K562 (cell line): ENCODE data around the gene SLC17A6. TPM values are rescaled to one million over a fixed set of nuclear protein-coding genes. Genes with fewer than 3 reads are reported as not detected.

Experiments used
- BRD9 ChIP-seq: fragments of 450-650 bp; IDR thresholded peaks from 2 replicates; pipeline ENCODE4 v1.6.1; 2018; ENCODE audit warnings: low read depth; ENCODE audit not compliant: partially characterized antibody
- GATAD2A ChIP-seq: fragments of 450-650 bp; IDR thresholded peaks from 2 replicates; pipeline ENCODE4 v1.6.1; 2017
- NR0B1 ChIP-seq: fragments of 450-650 bp; IDR thresholded peaks from one replicate; pipeline ENCODE4 v1.6.1; 2018; ENCODE audit warnings: mild to moderate bottlenecking, moderate library complexity; ENCODE audit not compliant: partially characterized antibody
- POU5F1 ChIP-seq: fragments of 150-350 bp; IDR thresholded peaks from 2 replicates; pipeline ENCODE4 v1.6.1; 2014; ENCODE audit warnings: borderline replicate concordance, low read length, low read depth, mild to moderate bottlenecking; ENCODE audit not compliant: partially characterized antibody
- THRB ChIP-seq: fragments of 450-650 bp; formaldehyde crosslinking; conservative IDR thresholded peaks from 2 replicates; pipeline ENCODE4 v1.4.0; 2022; ENCODE audit warnings: mild to moderate bottlenecking, missing genetic modification characterization
- ZBTB1 ChIP-seq: sonication (generic); formaldehyde crosslinking; IDR thresholded peaks from 2 replicates; pipeline ENCODE4 v1.8.1; 2023; ENCODE audit warnings: missing genetic modification reagents, low read depth, mild to moderate bottlenecking, borderline replicate concordance
- ZNF57 ChIP-seq: fragments of 450-650 bp; formaldehyde crosslinking; IDR thresholded peaks from 2 replicates; pipeline ENCODE4 v1.4.0; 2020; ENCODE audit warnings: mild to moderate bottlenecking, moderate library complexity
- polyA plus RNA-seq, 8 experiments: library from polyadenylated mRNA; depleted of rRNA in 4 of 8; stranded (reverse) in 5 of 8; unstranded in 3 of 8; fragments of >200 nt; fragmentation: Nextera tagmentation in 2 of 8; fragmentation: Illumina TruSeq in 1 of 8; extraction: Ambion mirVana in 2 of 8; extraction: Trizol in 1 of 8; gene quantifications; 2 replicates each; pipeline versions ENCODE4 v1.2.1 to v1.2.3, GENCODE V29; 2011 to 2014; ENCODE audit warnings: inconsistent platforms in 1 of 8, missing spikeins in 1 of 8
- total RNA-seq, 7 experiments: library from RNA; depleted of rRNA in 6 of 7; stranded (reverse); fragments of >200 nt in 6 of 7; fragmentation: Illumina TruSeq in 2 of 7; extraction: Trizol in 2 of 7; gene quantifications; 2 replicates each; pipeline versions ENCODE4 v1.2.1 to v1.2.3, GENCODE V29; 2011 to 2021; ENCODE audit warnings: low replicate concordance in 1 of 7
- TF ChIP-seq, protein P1 (sequence below): fragments of 250-450 bp; sonication (Bioruptor Pico); IDR thresholded peaks from 2 replicates; pipeline ENCODE4 v1.5.0; 2021; ENCODE audit warnings: mild to moderate bottlenecking, borderline replicate concordance

SLC17A6 gene
- total and polyA plus RNA-seq, 9 of the 15 experiments (the other 6 are each of a cell fraction or from before 2014, with no cell fraction given), result not detected

DNA sequence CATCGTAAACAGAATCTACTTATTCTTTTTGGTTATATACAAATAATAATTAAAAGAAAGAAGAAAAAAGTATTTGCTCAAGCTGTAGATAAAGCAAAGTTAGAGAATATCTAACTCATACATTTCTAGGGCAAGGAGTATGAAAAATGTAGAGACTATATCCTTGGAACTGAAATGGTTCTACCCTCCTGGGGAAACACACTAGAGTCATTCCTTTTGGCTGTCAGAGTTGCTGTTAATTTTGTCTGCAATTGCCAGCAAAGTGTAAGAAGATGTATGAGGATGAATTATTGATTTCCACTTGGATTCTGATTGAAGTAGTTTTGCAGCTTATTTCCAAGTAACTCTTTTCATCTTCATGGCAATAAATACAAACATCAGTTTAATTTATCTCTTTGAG, 69.1 kb downstream of the SLC17A6 start (continued):
- TF ChIP-seq, protein P1, sequence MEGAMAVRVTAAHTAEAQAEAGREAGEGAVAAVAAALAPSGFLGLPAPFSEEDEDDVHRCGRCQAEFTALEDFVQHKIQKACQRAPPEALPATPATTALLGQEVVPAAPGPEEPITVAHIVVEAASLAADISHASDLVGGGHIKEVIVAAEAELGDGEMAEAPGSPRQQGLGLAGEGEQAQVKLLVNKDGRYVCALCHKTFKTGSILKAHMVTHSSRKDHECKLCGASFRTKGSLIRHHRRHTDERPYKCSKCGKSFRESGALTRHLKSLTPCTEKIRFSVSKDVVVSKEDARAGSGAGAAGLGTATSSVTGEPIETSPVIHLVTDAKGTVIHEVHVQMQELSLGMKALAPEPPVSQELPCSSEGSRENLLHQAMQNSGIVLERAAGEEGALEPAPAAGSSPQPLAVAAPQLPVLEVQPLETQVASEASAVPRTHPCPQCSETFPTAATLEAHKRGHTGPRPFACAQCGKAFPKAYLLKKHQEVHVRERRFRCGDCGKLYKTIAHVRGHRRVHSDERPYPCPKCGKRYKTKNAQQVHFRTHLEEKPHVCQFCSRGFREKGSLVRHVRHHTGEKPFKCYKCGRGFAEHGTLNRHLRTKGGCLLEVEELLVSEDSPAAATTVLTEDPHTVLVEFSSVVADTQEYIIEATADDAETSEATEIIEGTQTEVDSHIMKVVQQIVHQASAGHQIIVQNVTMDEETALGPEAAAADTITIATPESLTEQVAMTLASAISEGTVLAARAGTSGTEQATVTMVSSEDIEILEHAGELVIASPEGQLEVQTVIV (CRISPR knock-in tag), result no peak
- TF ChIP-seq NR0B1, result no peak
- no peak for TF ChIP-seq THRB (CRISPR knock-in tag)
- no peak for TF ChIP-seq ZBTB1 (CRISPR knock-in tag)
- no peak for TF ChIP-seq ZNF57
- no peak for TF ChIP-seq BRD9
- no peak for TF ChIP-seq GATAD2A
- no peak for TF ChIP-seq POU5F1
